ENCODE data around the gene BDP1.
A peak's percentile ranks its signal among the peaks of the same experiment; 100 is the strongest.
"Not testable (repeated sequence)": the region's sequence is repeated elsewhere in the genome, so short reads cannot be mapped to it uniquely, and the experiment has no call there.

The BDP1 gene

DNA sequence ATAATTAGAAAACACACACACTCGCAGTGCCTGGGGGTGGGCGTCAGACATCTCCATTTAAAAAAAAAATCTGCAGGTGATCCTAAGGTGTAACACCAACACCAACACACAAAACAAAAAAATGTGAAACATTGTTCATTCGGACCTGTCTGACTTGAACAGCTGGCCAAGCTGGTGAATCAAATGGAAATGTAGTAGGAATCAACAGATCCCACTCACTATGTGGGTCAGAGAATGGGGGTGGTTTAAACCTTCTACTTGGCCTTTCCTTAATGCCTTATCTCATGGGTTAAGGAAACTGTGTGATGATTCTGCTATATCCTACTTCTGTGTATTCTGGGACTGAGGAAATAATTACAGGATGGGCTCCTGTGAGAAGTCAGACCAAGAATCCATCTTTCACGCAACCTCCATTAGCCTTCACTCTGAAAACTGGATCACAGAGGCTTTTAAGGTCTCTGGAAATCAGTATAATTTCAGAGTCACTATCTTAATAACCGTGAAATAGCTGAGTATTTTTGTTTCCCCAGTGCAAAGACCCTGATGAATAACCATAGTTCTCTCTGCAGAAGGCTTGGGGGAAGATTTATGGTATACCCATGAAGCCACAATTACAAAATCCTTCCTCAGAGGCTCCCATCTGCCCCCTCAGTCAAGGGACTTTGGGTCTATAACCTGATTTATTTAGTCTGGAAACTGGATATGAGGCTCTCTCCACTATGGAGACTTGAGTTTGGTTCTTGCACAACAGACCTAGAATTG lies 114.5 kb downstream of the BDP1 start:
- no peak for DNase-seq

DNA sequence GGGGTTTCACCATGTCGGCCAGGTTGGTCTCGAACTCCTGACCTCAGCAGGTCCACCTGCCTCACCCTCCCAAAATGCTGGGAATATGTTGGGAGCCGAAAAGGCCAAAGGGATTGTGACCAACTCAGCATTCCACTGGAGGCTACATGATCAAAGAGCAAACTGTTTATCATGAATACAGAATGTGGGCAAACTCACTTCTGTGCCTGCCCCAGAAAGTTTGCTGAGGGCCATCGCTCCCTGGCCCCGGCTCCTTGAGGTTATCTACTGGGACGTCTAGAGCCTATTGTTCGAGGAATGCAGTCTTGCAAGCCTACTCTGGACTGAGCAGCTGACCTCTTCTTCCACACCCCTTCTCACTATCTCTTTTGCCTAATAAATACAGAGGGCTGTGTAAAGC lies 116.4 kb downstream of the BDP1 start:
- DNase-seq = not testable (repeated sequence)

GRCh38 chr5:71573591-71573990 lies 118.1 kb downstream of the BDP1 start:
- DNase-seq = no peak

GRCh38 chr5:71575588-71575987 lies 120.1 kb downstream of the BDP1 start:
- not testable (repeated sequence) for DNase-seq

DNA sequence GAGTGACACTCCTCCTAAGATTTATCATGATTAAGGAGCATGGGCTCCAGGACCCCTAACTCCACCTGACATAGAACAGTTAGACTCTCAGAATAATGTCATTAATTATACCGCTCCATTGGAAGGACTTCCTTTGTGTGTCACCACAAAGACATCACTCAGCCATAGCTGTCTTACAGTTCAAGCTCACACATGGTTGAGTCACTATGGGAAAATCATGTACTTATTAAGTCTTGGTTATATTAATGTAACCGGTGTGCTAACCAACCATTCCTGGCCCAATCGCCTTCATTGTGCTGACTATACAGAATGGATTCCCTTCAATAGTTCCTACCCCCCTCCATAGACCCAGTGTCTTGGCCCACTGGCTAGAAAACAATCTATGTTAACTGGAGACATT lies 120.8 kb downstream of the BDP1 start:
- no peak for DNase-seq

- not testable (repeated sequence) for DNase-seq
Measured at GRCh38 chr5:71577839-71578238, 122.4 kb downstream of the BDP1 start.

- no peak for DNase-seq
Measured at GRCh38 chr5:71582945-71583584, 127.6 kb downstream of the BDP1 start.

DNA sequence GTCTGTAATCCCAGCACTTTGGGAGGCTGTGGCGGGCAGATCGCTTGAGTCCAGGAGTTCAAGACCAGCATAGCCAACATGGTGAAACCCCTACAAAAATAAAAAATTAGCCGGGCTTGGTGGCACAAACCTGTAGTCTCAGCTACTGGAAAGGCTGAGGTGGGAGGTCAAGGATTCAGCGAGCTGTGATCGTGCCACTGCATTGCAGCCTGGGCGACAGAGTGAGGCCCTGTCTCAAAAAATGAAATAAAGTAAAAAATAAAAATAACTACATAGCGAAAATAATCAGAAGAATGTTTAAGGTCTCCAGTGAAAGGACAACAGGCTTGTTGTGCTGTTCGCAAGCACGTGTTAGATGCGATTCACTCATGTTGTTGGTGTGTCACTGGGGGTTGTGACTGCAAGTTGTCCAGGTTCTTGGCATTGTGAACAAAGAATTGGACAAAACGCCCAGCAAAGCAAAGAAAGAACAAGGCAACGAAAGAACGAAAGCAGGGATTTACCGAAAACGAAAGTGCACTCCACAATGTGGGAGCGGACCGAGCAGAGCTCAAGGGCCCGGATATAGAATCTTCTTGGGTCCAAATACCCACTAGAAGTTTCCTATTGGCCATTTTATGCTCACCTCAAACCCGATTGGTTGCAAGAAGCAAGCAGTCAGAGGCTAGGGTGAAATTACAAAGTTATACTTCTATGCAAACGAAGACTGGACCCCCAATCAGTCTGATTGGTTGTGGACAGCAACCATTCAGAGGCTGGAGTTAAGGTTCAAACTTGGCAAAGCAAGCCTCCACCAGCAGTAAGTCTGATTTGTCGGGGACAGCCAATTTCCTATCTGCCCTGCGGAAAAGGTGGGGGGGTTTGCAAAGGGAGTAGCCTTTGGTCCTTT lies 130.8 kb downstream of the BDP1 start:
- peak in 1 of 3 experiments; percentile 60 for DNase-seq

DNA sequence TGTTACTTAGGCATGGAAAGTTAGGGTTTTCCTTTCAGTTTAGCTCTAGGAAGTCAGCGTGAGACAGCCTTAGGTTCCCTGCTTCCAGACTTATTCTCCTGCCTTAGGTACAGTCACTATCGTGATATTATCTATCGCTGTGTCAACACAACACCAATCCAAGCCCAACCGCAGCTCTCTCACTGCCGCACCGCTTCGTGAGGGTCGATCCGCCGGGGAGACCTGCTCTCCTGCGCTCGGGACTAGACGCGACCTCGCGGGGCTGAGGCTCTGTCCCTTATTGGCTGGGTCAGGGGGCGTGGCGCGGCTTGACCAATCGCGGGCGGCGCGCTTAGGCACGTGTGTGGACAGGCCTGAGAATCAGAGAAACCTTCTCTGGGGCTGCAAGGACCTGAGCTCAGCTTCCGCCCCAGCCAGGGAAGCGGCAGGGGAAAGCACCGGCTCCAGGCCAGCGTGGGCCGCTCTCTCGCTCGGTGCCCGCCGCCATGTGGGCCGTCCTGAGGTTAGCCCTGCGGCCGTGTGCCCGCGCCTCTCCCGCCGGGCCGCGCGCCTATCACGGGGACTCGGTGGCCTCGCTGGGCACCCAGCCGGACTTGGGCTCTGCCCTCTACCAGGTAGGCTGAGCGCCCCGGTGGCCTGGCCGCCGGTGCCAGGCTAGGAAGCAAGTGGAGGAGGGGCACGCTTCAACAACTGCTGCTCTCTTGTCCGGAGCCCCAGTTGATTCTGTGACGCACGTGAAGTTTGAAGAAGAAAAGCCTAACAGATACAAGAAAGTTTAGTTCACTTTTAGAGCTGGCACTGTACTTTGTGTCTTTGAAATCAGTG lies 131.7 kb downstream of the BDP1 start, which contains the start of gene MCCC2:
Gene MCCC2, plus strand, starts transcription at position 400 of the 825 bp plus-strand sequence. Its CDS starts 86 bp downstream, at position 486.
- peak; percentile 90 to 97 (median 95) for DNase-seq

GRCh38 chr5:71587766-71588532 lies 132.5 kb downstream of the BDP1 start:
- no peak for DNase-seq

- DNase-seq = no peak
Measured at GRCh38 chr5:71588533-71588885, 133.1 kb downstream of the BDP1 start.

- no peak for DNase-seq
Measured at GRCh38 chr5:71589903-71590302, 134.5 kb downstream of the BDP1 start.

GRCh38 chr5:71591100-71591499 lies 135.6 kb downstream of the BDP1 start:
- no peak for DNase-seq

- no peak for DNase-seq
Measured at GRCh38 chr5:71596169-71596568, 140.7 kb downstream of the BDP1 start.

DNA sequence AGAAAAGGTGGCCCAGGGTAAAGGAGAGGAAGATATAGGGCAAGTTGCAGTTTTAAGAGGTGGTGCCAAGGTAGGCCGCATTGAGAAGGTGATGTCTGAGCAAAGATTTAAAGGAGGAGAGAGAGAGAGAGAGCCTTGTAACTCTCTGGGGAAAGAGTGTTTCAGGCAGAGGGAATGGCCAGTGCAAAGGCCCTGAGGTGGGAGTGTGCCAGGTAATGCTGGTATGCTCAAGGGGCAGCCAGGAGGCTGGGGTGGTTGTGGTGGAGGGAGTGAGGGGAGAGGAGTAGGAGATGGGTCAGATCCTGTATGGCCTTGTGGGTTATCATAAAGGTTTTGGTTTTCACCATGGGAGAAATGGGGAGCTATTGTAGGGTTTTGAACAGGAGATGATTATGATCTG lies 141.6 kb downstream of the BDP1 start:
- DNase-seq = no peak

DNA sequence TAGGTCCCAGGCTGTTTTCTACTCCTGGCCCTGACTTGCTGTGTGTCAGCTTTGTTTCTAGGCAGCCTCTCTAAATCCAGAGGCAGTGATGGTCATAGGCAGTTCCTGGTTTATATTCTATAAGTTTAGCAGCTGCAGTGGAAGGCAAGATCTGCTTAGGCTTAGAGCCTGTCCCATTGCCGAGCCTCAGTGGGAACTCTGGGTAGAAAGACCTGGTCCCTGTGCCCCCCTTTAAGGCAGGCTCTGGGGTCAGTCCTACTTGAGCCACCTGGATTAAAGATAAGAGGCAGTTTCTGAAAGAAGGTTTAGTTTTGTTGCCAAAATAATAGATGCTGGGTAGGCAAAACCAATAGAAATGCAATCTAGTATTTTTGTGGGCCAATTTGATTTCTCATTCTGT lies 145.3 kb downstream of the BDP1 start:
- DNase-seq = no peak

DNA sequence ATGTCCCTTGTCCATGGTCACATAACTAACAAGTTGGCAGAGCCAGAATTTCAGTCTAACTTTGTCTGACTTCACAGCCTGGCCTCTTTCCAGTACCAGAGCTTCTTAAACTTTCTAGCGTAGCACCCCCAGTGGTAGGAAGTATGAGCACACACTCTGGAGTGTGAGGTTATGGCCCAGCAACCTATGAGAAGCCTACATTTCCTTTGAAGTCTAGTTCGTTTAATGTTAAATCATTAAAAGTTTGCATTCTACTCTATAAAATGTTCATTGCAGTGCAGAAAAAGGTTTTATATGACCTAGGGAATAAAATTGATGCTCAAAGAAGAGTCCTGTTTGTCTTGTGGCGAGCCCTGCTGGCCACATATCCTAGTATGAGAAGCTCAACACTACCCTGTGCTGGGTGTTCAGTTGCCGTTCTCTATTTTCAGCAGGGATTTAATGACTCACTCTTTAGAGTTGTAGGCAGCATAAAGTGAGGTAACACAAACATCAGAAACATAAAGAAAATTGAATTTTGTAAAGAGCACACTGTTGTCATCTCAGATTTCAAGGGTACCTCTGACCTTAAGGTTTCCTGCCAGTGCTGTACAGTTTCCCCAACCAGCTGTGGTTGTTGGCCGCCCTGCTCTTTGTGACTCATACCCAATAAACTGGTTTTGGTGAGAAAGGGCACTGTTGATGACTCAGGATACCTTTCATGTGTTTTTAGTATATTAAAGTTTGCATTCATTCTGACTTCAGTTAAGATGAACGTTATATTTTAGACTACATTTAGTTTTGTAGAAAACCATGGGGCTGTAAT lies 146.0 kb downstream of the BDP1 start:
- DNase-seq = peak in 1 of 3 experiments; percentile 22

GRCh38 chr5:71609916-71610315 lies 154.5 kb downstream of the BDP1 start:
- DNase-seq = not testable (repeated sequence)

GRCh38 chr5:71615809-71616208 lies 160.4 kb downstream of the BDP1 start:
- no peak for DNase-seq
